ENCODE measurements around the gene CMKLR1.

Gene CMKLR1

GRCh38 chr12:108315486-108316105, 23.5 kb downstream of the CMKLR1 start:
- no peak for DNase-seq

GRCh38 chr12:108313606-108314351, 25.3 kb downstream of the CMKLR1 start:
- DNase-seq = no peak

GRCh38 chr12:108313241-108313605, 25.9 kb downstream of the CMKLR1 start:
- no peak for DNase-seq

- DNase-seq = no peak
Observed at GRCh38 chr12:108312693-108313189, 26.4 kb downstream of the CMKLR1 start.

GRCh38 chr12:108312073-108312659, 26.9 kb downstream of the CMKLR1 start:
- DNase-seq = no peak

GRCh38 chr12:108311605-108312004, 27.5 kb downstream of the CMKLR1 start:
- no peak for DNase-seq

GRCh38 chr12:108310489-108310888, 28.6 kb downstream of the CMKLR1 start:
- DNase-seq = no peak

- DNase-seq = no peak
Observed at GRCh38 chr12:108309674-108310312, 29.3 kb downstream of the CMKLR1 start.

GRCh38 chr12:108308395-108309085, 30.6 kb downstream of the CMKLR1 start:
- no peak for DNase-seq

- no peak for DNase-seq
Observed at GRCh38 chr12:108307006-108307405, 32.1 kb downstream of the CMKLR1 start.

- DNase-seq = no peak
Observed at GRCh38 chr12:108306506-108306905, 32.6 kb downstream of the CMKLR1 start.

- no peak for DNase-seq
Observed at GRCh38 chr12:108305991-108306501, 33.1 kb downstream of the CMKLR1 start.

GRCh38 chr12:108305520-108305919, 33.6 kb downstream of the CMKLR1 start:
- no peak for DNase-seq

GRCh38 chr12:108304633-108305032, 34.5 kb downstream of the CMKLR1 start:
- no peak for DNase-seq

- no peak for DNase-seq
Observed at GRCh38 chr12:108303703-108304102, 35.4 kb downstream of the CMKLR1 start.

GRCh38 chr12:108302403-108303311, 36.5 kb downstream of the CMKLR1 start:
- no peak for DNase-seq

GRCh38 chr12:108302016-108302402, 37.1 kb downstream of the CMKLR1 start:
- DNase-seq = no peak

- no peak for DNase-seq
Observed at GRCh38 chr12:108301346-108301745, 37.8 kb downstream of the CMKLR1 start.

- DNase-seq = no peak
Observed at GRCh38 chr12:108299980-108300696, 39.0 kb downstream of the CMKLR1 start.

GRCh38 chr12:108299516-108299915, 39.6 kb downstream of the CMKLR1 start:
- no peak for DNase-seq

GRCh38 chr12:108298761-108299275, 40.3 kb downstream of the CMKLR1 start:
- DNase-seq = no peak
